HG03469 (cell line): ENCODE measurements around the gene NUP62.
"Not testable (repeated sequence)": the region's sequence is repeated elsewhere in the genome, so short reads cannot be mapped to it uniquely, and the experiment has no call there.

ENCODE experiments used
- ATAC-seq: cut with Tn5 transposase; IDR thresholded peaks from one replicate; pipeline ENCODE4 v1.9.1; 2021; ENCODE audit warnings: mild to moderate bottlenecking, moderate library complexity, moderate number of reproducible peaks; ENCODE audit not compliant: unreplicated experiment

The NUP62 gene, protein sequence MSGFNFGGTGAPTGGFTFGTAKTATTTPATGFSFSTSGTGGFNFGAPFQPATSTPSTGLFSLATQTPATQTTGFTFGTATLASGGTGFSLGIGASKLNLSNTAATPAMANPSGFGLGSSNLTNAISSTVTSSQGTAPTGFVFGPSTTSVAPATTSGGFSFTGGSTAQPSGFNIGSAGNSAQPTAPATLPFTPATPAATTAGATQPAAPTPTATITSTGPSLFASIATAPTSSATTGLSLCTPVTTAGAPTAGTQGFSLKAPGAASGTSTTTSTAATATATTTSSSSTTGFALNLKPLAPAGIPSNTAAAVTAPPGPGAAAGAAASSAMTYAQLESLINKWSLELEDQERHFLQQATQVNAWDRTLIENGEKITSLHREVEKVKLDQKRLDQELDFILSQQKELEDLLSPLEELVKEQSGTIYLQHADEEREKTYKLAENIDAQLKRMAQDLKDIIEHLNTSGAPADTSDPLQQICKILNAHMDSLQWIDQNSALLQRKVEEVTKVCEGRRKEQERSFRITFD

DNA sequence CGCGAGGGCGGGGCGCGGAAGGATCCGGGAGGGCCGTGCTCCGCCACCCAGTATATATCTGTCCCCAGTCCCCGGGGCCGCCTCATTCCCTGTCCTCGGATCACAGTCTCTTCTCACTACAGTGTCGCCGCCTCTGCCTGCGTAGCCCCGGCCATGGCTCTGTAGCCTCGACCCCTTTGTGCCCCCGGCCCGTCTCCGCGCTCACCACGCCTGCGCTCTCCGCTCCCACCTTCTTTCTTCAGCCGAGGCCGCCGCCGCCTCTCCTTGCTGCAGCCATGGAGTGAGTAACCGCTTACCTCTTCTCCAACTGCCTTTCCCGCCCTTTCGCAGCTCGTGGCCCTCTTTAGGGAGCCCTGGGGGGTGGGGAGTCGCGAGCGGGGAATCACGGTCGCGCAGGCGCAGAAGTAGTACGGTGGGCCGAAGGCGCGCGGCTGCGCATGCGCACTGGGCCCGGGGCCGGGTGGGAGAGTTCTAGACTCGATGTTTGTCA lies at the start of gene NUP62, which contains the start of gene ATF5:
TSS of gene NUP62 (minus strand) at position 384 of the 490 bp plus-strand sequence. CDS start 19,697 bp downstream, outside the sequence.
TSS of gene ATF5 (plus strand) at position 85 of the 490 bp plus-strand sequence. CDS start 1,646 bp downstream, outside the sequence.
- peak; percentile 20 for ATAC-seq

DNA sequence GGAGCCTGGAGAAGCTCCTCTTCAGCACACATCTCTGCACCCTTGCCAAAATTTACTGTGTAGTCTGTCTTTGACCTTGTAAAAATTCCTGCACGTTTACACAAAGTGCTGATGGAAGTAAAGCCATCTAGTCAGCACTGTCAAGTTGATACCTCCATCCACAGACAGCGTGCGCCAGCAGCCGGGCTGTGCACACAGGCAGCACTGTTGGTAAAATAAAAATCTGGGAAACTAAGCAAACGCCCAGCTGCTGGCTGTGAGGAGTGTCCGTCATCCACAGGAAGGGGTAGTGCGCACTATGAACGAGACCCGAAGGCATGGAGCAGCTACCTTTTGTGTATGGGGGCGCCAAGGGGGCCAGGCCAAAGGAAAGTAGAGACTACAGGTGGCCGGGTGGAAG lies 49.0 kb upstream of the NUP62 start:
- no peak for ATAC-seq

DNA sequence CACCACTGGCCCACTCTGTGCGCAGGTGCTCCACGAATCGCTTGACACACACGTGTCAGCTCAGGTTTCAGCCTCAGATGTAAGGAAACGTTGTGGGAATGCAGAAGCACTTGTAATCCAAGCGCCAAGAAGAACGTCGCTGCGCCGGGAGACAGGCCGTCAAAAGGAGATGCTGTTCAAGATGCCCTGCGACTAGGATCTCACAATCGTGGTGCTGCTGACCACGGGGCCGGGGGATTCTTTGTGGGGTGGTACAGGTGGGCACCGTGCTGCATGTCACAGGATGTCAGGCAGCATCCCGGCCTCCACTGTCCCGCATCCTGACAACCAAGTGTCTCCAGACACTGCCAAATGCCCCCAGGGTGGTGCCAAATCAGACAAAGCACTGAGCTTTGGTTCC lies 48.6 kb upstream of the NUP62 start:
- ATAC-seq = no peak

DNA sequence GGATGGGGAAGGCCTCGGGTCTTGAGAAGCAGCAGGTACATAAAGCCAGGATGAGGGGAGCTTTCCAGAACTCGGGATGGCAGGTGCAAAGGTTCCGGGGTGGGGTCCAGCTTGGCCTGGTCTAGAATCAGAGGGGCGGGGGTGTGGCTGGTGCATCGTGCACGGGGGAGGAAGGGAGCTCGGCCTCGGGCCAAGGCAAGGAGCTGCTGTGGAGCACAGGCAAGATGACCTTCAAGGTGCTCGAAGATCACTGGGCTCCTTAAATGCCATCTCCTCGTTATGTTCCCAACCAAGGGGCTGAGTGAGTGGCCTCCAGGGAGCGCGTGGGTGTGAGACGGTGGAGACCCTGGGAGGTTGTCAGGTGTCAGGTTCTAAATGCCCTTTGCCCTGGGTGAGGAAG lies 47.8 kb upstream of the NUP62 start:
- no peak for ATAC-seq

DNA sequence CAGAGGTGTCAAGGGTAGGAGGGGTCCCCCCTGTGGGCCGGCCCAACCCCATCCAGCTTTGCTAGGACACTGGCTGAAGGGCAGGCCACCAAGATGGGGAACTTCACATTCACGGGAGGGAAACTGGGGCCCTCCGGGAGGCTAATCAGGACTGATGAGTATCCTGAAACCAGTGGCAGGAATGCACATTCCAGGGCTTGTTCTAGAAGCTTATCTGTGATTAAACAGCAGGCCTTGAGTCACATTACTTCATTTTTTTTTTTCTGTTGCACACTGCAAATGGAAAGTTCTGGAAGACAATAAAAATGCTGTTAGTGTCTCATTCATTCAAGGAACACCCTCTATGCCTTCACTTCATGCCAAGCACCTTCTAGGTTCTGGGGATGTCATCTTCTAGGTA lies 47.2 kb upstream of the NUP62 start:
- ATAC-seq = no peak

DNA sequence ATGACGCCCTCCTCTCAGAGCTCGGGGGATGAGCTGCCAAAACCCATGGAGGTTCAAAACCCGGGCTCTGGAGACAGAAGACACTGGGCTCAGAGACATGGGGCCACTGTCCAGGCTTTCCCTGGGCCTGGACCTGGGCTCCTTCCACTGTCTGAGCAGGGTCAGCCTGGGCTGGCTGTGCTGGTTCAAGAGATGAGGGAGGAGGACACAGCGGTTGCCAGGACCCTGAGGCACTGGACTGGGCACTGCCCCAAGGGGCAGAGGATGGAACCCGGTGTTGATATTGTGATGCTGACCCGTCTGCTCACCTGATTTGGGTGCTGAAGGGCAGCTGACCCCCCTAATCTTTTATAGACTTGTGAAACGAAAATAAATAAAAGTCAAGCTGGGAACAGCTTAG lies 45.7 kb upstream of the NUP62 start:
- ATAC-seq = no peak

DNA sequence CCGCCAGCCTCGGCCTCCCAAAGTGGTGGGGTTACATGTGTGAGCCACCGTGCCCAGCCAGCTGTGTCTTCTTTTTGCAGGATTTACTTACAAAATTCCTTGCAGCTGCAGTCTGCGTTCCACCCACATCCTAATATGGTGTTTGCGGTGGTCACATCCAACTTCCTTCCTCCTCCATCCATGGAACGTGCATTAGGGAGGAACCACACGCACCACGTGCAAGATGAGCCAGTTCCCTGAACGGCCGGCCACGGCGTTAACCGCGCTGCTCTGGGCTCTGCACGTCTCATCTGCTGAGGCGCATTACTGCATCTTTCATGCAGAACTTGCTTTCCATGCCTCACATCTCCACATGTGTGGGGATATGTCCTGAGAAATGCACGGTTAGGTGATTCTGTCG lies 44.7 kb upstream of the NUP62 start:
- ATAC-seq = no peak

DNA sequence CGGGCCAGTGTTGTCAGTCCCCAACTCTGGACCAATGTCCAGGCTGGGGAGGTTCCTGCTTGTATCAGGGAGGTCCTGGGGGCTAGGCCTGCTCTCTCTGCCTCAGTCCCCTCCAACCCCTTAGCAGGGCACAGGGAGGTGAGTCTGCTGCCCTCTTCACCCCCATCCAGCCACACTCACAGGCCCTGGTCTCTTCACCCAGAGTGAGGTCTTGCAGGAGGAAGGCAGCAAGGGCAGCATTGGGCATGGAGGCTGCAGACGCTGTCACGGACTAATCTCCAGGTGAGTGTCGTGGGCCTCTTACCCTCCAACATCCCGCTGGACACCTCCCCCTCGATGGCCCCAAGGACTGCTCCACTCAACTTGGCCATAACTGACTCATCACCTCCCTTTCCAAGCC lies 43.5 kb upstream of the NUP62 start:
- ATAC-seq = no peak

DNA sequence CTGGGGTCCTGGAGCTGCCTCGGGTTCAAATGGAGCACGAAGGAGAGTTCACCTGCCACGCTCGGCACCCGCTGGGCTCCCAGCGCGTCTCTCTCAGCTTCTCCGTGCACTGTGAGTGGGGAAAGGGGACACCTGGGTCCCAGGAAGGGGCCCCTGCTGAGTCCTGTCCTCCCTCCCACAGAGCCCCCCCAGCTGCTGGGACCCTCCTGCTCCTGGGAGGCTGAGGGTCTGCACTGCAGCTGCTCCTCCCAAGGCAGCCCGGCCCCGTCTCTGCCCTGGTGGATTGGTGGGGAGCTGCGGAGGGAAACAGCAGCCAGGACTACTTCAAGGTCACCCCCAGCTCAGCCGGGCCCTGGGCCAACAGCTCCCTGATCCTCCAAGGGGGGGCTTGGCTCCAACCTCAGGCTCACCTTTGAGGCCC lies 42.7 kb upstream of the NUP62 start:
- ATAC-seq = no peak

DNA sequence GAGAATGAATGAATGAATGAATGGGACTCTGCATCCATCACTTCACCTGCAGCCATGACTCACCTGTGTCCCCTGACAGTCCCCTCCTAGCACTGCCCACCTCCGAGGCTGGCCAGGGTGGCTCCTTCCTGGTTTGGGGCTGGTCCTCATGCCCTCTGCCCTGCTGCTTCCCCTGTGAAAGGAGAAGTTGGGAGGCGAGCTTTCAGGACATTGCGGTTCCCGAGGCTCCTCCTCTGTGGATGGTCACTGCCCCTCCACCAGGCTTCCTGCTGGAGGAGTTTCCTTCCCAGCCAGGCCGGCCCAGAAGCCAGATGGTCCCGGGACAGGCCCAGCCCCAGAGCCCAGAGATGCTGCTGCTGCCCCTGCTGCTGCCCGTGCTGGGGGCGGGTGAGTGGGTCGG lies 40.1 kb upstream of the NUP62 start:
- not testable (repeated sequence) for ATAC-seq

DNA sequence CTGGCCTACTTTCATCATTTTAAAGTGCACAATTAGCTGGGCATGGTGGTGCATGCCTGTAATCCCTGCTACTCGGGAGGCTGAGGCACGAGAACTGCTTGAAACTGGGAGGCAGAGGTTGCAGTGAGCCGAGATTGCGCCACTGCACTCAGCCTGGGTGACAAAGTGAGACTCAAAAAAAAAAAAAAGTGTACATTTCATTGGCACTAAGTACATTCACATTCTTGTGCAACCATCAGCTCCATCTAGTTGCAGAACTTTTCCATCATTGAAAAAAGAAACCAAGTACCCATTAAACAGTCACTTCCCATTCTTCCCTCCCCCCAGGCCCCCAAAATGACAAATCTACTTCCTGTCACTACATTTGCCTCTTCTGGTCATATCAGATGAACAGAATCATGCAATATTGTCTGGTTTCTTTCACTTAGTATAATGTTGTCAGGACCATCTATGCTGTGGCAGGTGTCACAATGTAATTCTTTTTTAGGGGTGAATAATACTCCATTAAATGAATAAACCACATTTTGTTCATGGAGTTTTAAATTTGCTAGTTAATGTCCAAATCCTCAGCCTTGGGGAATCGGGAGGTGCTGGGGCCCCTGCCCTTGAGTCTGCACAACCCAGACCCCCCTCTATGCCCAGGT lies 39.1 kb upstream of the NUP62 start:
- no peak for ATAC-seq

DNA sequence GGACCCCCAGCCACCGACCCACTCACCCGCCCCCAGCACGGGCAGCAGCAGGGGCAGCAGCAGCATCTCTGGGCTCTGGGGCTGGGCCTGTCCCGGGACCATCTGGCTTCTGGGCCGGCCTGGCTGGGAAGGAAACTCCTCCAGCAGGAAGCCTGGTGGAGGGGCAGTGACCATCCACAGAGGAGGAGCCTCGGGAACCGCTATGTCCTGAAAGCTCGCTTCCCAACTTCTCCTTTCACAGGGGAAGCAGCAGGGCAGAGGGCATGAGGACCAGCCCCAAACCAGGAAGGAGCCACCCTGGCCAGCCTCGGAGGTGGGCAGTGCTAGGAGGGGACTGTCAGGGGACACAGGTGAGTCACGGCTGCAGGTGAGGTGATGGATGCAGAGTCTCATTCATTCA lies 31.7 kb upstream of the NUP62 start, which contains the start of gene SIGLEC11:
TSS of gene SIGLEC11 (minus strand) at position 193 of the 400 bp plus-strand sequence. CDS start at position 102, 91 bp downstream.
- not testable (repeated sequence) for ATAC-seq

DNA sequence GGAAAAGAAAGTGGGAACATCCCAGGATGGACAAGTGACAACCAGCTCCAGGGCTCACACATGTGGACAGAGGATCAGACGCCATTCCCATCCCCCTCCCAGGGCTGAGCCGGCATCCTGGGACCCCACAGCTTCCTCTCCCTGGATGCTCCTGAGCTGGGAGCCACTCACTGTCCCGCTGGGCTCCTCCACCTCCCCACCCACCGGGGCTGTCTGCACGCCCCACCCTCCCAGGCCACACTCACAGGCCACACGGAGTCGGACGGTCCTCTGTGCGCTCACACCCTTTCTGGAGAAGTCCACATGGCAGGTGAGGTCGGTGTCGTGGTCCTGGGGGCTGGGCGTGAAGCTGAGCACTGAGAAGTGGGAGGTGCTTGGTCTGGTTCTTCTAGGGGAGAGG lies 30.6 kb upstream of the NUP62 start:
- not testable (repeated sequence) for ATAC-seq

DNA sequence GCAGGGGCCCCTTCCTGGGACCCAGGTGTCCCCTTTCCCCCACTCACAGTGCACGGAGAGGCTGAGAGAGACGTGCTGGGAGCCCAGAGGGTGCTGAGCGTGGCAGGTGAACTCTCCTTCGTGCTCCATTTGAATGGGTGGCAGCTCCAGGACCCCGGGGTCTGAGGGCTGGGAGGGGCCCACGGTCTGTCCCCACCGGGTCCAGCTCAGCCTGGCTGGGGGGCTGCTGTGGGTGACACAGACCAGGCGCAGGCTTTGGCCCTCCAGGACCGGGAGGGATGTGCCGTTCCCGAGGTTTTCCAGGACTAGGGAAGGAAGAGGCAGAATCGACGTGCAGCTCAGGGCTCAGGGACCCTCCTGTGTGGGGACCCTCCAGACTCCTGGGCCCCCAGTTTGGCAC lies 29.3 kb upstream of the NUP62 start:
- not testable (repeated sequence) for ATAC-seq

DNA sequence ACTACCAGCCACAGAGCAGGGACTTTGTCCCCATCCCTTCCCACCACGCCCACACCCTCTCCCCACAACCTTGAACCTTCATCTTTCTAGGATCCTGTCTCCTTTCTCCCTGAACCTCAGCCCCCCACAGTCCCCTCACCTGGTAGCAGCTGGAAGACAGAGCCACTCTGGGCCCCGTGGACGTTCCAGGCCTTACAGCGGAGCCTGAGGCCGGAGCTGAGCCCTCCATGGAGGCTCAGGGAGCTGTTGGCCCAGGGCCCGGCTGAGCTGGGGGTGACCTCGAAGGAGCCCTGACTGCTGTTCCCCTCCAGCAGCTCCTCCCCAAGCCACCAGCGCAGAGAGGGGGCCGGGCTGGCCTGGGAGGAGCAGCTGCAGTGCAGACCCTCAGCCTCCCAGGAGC lies 28.8 kb upstream of the NUP62 start:
- ATAC-seq = not testable (repeated sequence)

DNA sequence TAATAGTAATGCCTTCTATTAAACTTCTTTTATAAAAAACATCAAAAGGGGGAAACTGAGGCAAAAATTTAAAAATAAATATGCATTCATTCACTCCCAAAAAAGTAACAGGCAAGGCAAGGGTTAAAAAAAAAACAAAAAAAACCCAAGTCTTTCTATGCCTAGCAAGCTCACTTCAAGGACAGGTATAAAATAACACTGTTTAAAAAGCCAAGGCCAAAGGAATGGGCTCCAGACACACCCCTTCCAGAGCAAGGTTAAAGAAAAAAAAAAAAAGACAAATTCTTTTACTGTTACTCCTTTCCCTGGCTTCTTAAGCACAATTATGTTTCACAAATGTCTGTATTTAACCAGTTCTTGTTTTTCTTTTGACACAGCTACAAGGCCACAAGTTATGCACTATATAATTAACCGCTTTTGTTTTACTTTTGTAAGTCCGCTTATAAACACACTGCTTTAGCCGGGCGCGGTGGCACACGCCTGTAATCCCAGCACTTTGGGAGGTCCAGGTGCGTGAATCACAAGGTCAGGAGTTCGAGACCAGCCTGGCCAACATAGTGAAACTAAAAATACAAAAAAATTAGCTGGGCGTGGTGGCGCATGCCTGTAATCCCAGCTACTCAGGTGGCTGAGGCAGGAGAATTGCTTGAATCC lies 28.1 kb upstream of the NUP62 start:
- ATAC-seq = no peak

DNA sequence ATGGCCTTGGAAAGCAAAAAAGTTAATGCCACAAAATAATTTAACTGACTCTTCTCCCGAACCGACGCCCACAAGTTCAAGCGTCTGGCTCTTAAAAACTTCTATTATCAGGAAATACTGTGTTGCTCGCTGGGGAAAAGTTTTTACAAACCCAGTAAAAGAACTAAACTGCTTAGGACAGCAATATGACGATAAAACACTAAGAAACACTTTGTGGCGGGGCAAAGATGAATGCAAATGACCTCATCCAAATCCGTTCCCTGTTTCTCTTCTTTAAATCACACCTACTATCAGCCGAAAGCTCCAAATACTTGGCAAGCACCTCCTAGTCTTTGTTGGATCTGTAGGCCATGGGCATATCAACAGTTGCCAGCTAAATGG lies 26.8 kb upstream of the NUP62 start:
- no peak for ATAC-seq

DNA sequence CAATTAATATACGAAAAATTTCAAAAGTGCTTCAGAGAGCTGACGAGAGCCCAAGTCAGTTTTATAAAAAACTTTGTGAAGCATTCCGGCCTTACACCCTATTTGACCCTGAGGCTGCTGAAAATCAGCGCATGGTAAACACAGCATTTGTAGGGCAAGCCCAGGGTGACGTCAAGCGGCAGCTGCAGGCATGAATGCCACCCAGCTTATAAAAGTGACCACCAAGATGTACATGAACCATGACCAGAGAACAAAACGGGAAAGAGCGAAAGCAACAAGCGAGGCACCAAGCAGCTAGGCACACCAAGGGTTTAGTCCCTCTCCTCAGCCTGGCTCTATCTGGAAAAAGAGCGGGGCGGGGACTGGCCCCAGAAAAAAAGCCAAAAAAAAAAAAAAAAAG lies 25.6 kb upstream of the NUP62 start:
- no peak for ATAC-seq

DNA sequence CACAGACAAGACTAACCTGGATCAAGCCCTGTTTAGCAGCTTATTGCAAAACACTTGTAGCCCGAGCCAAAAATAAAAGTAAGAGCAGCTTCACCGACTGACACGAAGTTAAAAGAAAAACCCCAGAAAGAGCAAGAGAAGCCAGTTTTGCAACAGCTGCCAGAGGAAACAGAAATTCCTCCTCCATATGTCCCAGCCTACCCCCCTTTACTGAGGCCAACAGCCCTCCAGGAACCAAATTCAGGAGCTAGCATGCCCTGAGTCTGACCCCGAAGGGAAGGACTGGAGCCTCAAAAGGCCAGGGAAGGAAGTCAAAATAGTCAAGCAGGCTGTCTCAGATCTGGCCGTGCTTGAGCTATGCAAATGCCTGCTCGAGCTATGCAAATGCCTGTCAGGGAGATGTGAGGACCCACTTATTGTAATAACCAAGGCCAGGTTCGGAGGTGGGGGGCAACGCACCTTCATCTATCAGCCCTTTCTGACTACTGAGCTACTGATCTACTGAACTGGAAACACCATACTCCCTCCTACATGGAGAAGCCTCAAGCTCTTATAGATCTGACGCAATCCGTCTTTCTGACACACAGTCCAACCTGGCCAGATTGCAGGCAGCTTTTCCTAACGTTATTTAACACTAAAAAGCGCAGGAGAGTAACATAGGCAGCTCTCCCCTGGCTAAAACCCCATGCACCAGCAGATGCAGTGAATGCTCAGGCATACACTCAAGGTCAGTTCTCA lies 25.0 kb upstream of the NUP62 start:
- no peak for ATAC-seq

DNA sequence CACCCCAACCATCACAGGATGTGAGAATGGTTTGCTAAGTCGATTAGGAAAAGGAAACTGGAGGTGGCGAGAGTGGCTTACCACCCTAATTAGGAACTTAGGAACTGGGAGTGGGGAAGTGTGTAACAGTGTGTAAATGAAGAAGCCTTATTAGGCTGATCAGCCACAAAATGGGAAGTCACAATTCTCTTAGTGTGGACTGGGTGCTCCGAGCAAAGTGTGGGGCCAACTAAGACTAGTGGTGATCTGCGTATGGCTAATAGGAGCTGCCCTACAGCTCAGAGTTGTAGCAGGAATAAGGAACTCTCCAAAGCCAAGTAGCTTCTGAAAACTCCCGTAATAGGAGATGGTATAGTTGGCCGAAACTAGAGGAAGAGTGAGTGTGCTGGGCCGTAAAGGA lies 24.1 kb upstream of the NUP62 start:
- ATAC-seq = no peak

DNA sequence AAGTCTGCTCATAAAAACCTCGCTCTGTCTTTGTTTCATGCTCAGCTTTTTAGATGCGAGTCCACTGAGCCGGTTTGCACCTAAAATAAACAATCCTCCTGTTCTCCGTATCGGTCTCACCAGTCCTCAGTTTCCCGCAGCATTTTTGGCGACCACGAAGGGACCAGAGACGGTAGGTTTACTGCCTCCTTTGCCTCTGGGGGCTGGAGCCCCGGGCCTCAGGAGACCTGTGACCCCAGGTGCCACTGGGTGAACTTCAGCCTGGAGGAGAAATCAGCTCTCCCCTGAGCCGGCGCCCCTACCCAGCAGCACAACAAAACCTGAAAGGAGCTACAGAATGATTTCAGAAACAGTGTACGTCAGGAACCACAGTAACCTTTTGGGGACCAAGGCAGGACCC lies 23.6 kb upstream of the NUP62 start:
- ATAC-seq = no peak
